ENCODE data around the gene OSBP2. TPM values are rescaled to one million over a fixed set of nuclear protein-coding genes. Genes with fewer than 3 reads are reported as not detected.

The OSBP2 gene
- total RNA-seq, 1 donor from 2014 or later: 22.2 TPM

DNA sequence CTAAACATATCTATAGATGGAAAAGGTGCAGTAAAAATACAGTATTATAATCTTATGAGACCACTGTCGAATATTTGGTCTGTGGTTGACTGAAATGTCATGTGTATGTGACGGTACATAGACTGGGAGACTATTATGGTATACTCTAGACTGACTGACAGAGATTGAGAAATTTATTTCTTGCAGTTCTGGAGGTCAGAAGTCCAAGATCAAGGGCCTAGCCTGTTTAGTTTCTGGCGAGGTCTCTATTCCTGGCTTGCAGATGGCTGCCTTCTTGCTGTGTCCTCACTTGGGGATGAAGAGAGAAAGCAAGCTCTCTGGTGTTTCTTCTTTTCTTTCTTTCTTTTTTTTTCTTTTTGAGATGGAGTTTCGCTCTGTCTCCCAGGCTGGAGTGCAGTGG, 7.3 kb upstream of the OSBP2 start:
- no peaks in the 10 kb centered on the region for H3K9me3 ChIP-seq (replicated peaks)
- no peak for DNase-seq
- intact Hi-C loops (cut with micrococcal nuclease): no loop called here
- no peaks in the 10 kb centered on the region for H3K4me1 ChIP-seq
- no peak overlapping the region for H3K4me3 ChIP-seq
- no peak overlapping the region for H3K27ac ChIP-seq (replicated peaks)
- TF ChIP-seq, protein P1, sequence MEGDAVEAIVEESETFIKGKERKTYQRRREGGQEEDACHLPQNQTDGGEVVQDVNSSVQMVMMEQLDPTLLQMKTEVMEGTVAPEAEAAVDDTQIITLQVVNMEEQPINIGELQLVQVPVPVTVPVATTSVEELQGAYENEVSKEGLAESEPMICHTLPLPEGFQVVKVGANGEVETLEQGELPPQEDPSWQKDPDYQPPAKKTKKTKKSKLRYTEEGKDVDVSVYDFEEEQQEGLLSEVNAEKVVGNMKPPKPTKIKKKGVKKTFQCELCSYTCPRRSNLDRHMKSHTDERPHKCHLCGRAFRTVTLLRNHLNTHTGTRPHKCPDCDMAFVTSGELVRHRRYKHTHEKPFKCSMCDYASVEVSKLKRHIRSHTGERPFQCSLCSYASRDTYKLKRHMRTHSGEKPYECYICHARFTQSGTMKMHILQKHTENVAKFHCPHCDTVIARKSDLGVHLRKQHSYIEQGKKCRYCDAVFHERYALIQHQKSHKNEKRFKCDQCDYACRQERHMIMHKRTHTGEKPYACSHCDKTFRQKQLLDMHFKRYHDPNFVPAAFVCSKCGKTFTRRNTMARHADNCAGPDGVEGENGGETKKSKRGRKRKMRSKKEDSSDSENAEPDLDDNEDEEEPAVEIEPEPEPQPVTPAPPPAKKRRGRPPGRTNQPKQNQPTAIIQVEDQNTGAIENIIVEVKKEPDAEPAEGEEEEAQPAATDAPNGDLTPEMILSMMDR (IDR thresholded peaks at IDR 0.05; ENCODE audit: borderline replicate concordance): no peak
- H3K36me3 ChIP-seq: no peaks in the 10 kb centered on the region
- H3K27me3 ChIP-seq (ENCODE audit: low read depth): no peaks in the 10 kb centered on the region

DNA sequence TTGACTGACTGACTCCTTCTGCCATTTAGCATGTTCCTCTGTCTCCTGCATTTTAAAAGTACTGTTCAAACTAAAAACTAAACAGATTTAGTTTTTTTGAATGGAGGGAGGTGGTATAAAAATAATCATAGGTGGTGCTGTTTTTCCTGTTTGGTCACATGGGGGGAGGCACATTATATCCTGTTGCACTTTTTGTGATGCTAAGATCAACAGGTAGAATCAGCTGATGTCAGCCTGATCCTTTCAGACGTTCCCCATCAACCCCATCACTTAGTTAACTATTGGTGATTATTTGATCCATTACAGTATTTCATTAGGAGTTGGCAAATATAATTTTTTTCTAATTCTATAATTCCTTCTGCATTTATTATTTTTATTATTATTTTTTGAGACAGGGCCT, 5.1 kb upstream of the OSBP2 start:
- no peak overlapping the region for H3K4me3 ChIP-seq
- DNase-seq: no peak
- H3K27ac ChIP-seq (replicated peaks): no peak overlapping the region
- H3K27me3 ChIP-seq (ENCODE audit: low read depth): peaks cover 5% of the 10 kb centered on the region
- TF ChIP-seq, protein P1 (IDR thresholded peaks at IDR 0.05; ENCODE audit: borderline replicate concordance): no peak
- peaks cover 6% of the 10 kb centered on the region for H3K4me1 ChIP-seq
- intact Hi-C loops (cut with micrococcal nuclease): no loop called here
- H3K9me3 ChIP-seq (replicated peaks): no peaks in the 10 kb centered on the region
- no peaks in the 10 kb centered on the region for H3K36me3 ChIP-seq

DNA sequence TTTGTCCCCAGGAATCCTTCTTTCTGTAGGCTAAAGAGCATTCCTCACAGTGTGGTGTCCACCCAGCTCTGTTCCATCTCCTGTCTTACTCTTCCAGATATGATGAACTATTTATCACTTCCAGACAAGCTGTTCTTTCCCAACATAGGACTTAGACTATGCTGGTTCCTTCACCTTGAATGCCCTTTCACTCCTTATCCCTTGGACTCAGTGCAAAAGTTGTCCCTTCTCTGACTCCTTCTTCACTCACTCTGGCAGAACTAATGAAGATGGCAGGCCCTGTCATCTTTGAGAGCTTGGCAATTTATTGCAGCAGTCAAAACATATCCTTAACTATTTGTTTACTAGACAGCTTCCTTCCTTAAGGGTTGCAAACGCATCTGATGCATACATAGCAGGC, 3.5 kb upstream of the OSBP2 start:
- peaks cover 15% of the 10 kb centered on the region for H3K4me1 ChIP-seq
- H3K27me3 ChIP-seq (ENCODE audit: low read depth): peaks cover 18% of the 10 kb centered on the region
- H3K9me3 ChIP-seq (replicated peaks): no peaks in the 10 kb centered on the region
- H3K36me3 ChIP-seq: no peaks in the 10 kb centered on the region
- TF ChIP-seq, protein P1 (IDR thresholded peaks at IDR 0.05; ENCODE audit: borderline replicate concordance): no peak
- intact Hi-C loops (cut with micrococcal nuclease): no loop called here
- H3K4me3 ChIP-seq: no peak overlapping the region
- DNase-seq: no peak
- no peak overlapping the region for H3K27ac ChIP-seq (replicated peaks)

DNA sequence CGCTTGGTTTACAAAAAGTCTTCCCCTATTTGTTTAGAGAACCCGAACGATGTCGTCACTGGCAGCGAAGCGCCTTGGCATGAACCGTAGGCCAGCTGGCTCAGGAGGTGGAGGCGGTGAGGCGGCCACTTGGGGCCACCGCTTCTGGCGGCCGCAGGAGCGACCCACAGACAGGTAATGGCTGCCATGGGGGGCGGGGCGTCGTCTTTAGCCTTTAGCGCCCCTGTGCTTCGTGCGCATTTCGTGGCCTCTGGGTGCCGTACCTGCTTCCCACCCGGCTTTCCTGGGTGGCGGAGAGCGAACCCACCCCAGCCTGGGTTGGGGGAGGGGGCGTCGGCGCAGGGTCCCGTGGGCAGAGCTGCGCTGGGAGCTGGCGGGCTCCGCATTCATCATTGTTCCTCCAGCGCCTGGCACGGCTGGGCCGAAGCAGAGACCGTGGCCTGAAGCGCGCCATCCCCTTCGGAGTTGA, 469 bp upstream of the OSBP2 start:
- H3K4me3 ChIP-seq: peak overlapping the region; percentile 75
- intact Hi-C loops (cut with micrococcal nuclease): no loop called here
- H3K36me3 ChIP-seq: no peaks in the 10 kb centered on the region
- H3K4me1 ChIP-seq: peaks cover 15% of the 10 kb centered on the region
- DNase-seq: peak; percentile 40
- peak overlapping the region; percentile 71 for H3K27ac ChIP-seq (replicated peaks)
- peaks cover 18% of the 10 kb centered on the region for H3K27me3 ChIP-seq (ENCODE audit: low read depth)
- H3K9me3 ChIP-seq (replicated peaks): no peaks in the 10 kb centered on the region
- TF ChIP-seq, protein P1 (IDR thresholded peaks at IDR 0.05; ENCODE audit: borderline replicate concordance): no peak

DNA sequence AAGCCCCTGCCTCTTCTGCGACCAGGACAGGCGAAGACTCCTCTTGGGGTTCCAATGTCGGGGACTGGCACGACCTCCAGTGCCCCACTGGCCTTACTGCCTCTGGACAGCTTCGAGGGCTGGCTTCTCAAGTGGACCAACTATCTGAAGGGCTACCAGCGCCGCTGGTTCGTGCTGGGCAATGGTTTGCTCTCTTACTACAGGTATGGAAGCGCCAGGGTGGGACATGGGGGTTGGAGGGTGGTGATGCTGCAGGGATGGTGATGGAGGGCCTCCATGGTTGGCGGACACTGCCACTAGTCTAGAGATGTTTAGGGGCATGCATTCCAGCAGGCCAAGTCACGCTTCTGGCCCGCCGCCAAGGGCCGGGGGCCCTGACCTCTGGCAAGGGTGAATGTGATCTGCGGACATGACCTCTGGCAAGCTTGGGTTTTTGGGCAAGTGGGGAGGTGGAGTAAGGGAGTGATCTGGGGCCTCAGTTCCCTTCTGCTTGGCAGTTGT, 727 bp downstream of the OSBP2 start:
- peaks cover 15% of the 10 kb centered on the region for H3K4me1 ChIP-seq
- TF ChIP-seq, protein P1 (IDR thresholded peaks at IDR 0.05; ENCODE audit: borderline replicate concordance): no peak
- DNase-seq: no peak
- H3K27ac ChIP-seq (replicated peaks): no peak overlapping the region
- peak overlapping the region; percentile 75 for H3K4me3 ChIP-seq
- H3K27me3 ChIP-seq (ENCODE audit: low read depth): peaks cover 18% of the 10 kb centered on the region
- intact Hi-C loops (cut with micrococcal nuclease): no loop called here
- H3K9me3 ChIP-seq (replicated peaks): no peaks in the 10 kb centered on the region
- no peaks in the 10 kb centered on the region for H3K36me3 ChIP-seq

All from left ventricle myocardium inferior (tissue), 1 donor.